Fibroblast of skin of back (primary cell): ENCODE results near the gene KRTAP12-1.
"Not testable (repeated sequence)": the region's sequence is repeated elsewhere in the genome, so short reads cannot be mapped to it uniquely, and the experiment has no call there.

ENCODE experiments used
- DNase-seq: peaks from one replicate; pipeline ENCODE4 v3.0.0-alpha.2; 2013

Gene KRTAP12-1

DNA sequence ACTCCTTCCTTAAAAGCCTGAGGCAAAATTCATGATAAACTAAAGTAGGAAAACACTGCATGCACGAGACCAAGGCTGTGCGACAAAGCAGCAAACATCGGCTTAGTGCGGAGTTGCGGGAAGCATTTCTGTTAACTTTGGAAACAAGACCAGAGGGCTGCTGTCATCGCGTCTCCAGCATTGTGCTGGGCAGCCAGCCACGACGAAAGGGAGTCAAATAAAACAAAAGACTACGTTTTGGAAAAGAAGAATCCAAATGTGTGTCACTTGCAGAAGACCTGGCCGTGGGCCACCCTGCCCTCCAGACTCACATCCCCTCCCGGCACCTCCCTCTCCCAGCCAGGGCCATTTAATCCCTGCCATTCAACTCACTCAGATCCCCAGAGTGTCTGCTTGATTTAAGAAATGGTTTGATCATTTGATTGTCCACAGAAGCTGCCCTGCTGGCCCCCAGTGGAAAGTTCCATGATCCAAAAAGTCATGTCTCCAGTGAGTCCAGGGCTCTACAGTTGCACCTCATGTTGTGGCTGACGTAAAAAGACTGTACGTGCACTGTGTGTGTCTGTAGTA, 38.1 kb downstream of the KRTAP12-1 start:
- DNase-seq = no peak

DNA sequence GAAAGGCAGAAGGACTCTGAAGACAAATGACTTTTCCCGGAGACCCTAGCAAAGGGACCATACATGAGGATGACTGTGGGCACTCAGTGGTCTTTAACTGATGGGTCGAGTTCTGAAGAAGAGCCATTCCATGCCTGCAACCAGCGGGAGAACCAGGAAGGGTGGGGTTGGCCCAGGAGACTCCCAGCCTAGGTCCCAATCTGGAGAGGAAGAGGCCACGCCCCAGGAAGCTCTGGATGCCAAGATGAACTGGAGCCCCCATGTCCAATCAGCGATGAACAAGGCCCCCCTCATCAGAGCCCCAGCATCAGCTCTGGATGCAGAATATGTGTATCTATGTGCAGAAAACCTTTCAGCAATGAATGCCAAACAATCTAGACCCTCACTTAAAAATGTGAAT, 41.2 kb downstream of the KRTAP12-1 start:
- DNase-seq = no peak

DNA sequence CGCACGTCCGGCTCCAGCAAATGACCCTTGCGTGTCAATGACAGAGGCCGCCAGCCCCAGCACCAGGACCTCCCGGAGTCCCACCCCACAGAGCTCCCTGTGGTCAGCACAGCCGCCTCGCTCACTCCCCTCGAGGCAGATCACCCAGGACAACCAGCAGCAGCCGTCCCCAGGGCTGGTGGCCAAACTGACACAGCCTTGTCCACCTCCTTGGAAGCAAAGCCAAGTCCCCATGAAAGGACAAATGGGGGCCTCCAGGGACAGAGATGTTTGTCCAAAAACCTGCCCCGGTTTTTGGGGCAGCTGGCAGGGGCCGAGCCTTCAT, 42.7 kb downstream of the KRTAP12-1 start:
- no peak for DNase-seq

DNA sequence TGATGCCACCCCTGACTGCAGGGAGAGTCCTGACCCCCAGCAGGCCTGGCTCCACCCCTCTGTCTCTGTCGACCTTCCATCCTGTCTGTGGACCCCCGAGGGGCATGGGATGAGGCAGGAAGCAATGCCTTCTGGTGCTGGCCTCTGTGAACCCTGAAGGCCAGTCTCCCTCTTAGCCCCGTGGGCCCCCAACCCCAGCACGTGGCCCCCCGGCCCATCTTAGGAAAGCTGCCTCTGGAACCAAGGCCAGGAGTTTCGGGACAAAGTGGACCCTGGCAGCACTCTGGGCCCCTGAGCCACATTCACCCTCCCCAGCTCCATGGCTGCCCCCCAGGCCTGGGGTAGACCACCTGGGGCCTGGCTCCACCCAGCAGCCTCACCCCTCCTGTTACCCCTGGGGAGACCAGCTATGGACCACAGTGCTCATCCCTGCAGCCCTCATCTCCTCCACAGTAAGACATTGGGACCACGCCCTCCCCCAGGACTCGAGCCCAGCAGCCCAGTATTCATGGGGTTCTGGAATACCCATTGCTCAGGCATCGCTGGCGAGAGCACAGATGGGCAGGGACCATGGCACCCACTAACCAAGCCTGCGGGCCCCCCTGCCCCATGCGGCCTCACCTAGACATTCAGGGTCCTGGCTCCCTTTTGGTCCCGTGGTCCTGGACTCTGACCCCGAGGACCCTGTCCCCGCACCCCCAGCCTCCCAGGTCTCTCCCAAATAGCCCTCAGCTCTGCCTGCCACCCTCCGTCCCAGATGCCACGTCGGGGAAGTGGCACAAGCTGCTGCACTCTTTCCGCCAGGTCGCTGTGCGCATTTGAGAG, 43.2 kb downstream of the KRTAP12-1 start:
- DNase-seq = not testable (repeated sequence)

DNA sequence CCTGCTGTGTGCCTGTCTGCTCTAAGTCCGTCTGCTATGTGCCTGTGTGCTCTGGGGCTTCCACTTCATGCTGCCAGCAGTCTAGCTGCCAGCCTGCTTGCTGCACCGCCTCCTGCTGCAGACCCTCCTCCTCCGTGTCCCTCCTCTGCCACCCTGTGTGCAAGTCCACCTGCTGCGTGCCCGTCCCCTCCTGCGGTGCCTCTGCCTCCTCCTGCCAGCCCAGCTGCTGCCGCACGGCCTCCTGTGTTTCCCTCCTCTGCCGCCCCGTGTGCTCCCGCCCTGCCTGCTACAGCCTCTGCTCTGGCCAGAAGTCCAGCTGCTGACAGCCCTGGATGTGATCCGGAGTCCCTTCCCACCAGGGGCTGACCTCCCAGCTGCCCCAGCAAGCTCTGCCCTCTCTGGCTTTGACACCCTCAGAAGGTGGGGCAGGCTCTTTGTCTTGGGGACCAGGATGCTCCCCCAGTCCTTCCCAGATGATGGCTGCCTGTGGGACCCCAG, 44.1 kb downstream of the KRTAP12-1 start:
- not testable (repeated sequence) for DNase-seq

DNA sequence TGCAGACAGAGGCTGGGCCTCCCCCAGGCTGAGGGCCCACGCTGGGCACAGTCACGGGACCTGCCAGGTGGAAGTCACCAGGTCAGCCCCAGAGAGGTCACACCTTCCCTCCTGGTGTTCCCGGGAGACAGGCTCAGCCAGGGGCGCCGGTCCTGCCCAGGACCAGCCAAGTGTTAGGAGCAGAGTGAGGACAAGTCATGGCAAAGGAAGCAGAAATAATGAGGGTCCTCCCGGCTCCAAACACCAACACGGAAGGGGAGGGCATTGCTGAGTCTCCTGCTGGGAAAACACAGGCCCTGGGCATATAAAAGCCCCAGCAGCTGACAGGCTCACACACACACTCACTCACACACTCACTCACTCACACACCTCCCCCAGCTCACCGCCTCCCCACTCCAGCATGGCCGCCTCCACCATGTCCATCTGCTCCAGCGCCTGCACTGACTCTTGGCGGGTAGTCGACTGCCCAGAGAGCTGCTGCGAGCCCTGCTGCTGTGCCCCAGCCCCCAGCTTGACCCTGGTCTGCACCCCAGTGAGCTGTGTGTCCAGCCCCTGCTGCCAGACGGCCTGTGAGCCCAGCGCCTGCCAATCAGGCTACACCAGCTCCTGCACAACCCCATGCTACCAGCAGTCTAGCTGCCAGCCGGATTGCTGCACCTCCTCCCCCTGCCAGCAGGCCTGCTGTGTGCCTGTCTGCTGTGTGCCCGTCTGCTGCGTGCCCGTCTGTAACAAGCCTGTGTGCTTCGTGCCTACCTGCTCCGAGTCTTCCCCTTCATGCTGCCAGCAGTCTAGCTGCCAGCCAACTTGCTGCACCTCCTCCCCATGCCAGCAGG, 44.7 kb downstream of the KRTAP12-1 start, which contains the start of gene KRTAP10-10:
KRTAP10-10 (plus strand) TSS at position 339 of the 833 bp plus-strand sequence; CDS start at position 401, 62 bp downstream.
- no peak for DNase-seq

DNA sequence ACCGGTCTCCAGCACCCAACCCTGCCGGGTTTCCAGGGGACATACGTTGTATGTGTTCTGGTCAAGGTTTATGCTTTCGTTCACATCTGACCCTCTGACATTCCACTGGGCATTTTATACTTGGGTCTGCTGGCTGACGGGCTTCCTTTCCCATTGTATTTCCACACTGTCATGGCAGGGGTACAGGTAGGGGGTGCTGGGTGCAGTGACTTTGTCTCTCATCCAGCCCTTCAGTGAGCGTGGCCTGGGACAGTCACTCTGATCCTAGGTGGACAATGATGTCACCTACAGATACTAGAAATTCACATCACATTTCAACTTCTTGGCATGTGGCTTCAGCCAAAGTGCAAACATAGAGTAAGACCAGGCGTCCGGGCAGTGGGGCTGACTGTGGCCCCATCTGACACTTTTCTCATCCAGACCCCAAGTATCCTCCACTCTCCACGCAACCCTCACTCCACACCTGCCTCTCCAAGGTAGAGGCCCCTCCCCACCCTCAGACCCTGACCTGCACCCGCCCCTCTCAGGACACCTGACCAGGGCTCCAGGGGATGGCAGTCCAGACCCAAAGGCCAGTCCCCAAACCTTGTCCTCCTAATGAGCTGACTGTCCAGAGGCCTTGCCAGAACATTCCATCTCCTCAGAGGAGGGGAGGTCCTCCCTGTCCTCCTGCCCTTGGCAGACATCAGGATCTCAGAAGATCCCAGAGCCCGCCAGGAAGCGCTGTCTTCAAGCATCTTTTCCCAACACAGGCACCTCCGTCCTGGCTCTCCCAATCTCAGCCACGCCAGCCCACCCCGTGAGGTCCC, 45.5 kb downstream of the KRTAP12-1 start:
- DNase-seq = no peak

DNA sequence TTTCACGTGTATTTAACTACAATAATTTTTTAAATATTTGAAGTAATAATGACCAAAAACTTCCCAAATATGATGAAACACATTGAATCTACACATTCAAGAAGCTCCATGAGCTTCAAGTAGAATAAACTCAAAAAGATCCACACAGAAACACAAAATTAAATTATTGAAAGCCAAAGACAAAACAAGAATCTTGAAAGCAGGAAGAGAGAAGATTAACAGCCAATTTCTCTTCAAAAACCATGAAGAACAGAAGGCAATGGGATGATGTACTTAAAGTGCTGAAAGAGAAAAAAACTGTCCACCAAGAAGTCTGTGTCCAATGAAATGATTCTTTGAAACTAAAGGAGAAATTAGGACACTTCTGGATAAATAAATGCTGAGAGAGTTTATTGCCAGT, 49.9 kb downstream of the KRTAP12-1 start:
- no peak for DNase-seq
